ENCODE data around the gene HLF. TPM values are rescaled to one million over a fixed set of nuclear protein-coding genes. Genes with fewer than 3 reads are reported as not detected.

The HLF gene
- total RNA-seq, 4 donors from 2014 or later = 8.5 to 17.5 (median 13.3) TPM

- Histone ChIP-seq H3K4me1 (peaks cover 0 to 11% (median 2%) of the 10 kb centered on the region in 4 donors), H3K27me3 (no peaks in the 10 kb centered on the region), H3K9me3 (no peaks in the 10 kb centered on the region), H3K4me3 (no peak overlapping the region), H3K36me3 (no peaks in the 10 kb centered on the region), H3K27ac (no peak overlapping the region)
- in situ Hi-C loops (cut with MboI; ENCODE audit: low pct_ligation_motif_present in 1 of 4, low pct_unique_long_range_greater_than_20kb in 1 of 4, low sequenced_read_pairs in 3 of 4) = loop anchor here in 1 of 4 donors (10.0 kb wide), 1 partner anchor 310 kb away; no protein-coding TSS in a partner anchor
- intact Hi-C loops (cut with DNase I; ENCODE audit: low total_unique reads) = no loop called here
- TF ChIP-seq POLR2A (IDR thresholded peaks at IDR 0.05) (no peak), POLR2AphosphoS5 (IDR thresholded peaks at IDR 0.05) (no peak), EP300 (IDR thresholded peaks at IDR 0.05; ENCODE audit: low read depth) (no peak), CTCF (IDR thresholded peaks at IDR 0.05) (no peak)
- WGBS, 2 donors (ENCODE audit: low coverage in 1 of 2) = 83 to 100% methylated on average over 1 to 10 of the region's 11 CpGs
- no peak for DNase-seq
Measured at GRCh38 chr17:55304171-55304859, 39.6 kb downstream of the HLF start.

GRCh38 chr17:55305321-55306087 lies 40.7 kb downstream of the HLF start:
- peaks cover 0 to 11% (median 2%) of the 10 kb centered on the region in 4 donors for H3K4me1 ChIP-seq
- no peak for TF ChIP-seq CTCF (IDR thresholded peaks at IDR 0.05)
- no peak for TF ChIP-seq POLR2A (IDR thresholded peaks at IDR 0.05)
- no peak for TF ChIP-seq EP300 (IDR thresholded peaks at IDR 0.05; ENCODE audit: low read depth)
- TF ChIP-seq POLR2AphosphoS5 (IDR thresholded peaks at IDR 0.05) = no peak
- no peak for DNase-seq
- intact Hi-C loops (cut with DNase I; ENCODE audit: low total_unique reads) = loop anchor here (5.0 kb wide), 1 partner anchor 48 kb away; no protein-coding TSS in a partner anchor
- H3K9me3 ChIP-seq = no peaks in the 10 kb centered on the region
- no peak overlapping the region for H3K27ac ChIP-seq
- H3K27me3 ChIP-seq = no peaks in the 10 kb centered on the region
- H3K4me3 ChIP-seq = no peak overlapping the region
- WGBS, 2 donors (ENCODE audit: low coverage in 1 of 2) = 79 to 89% methylated on average over 2 to 6 of the region's 6 CpGs
- in situ Hi-C loops (cut with MboI; ENCODE audit: low pct_ligation_motif_present in 1 of 4, low pct_unique_long_range_greater_than_20kb in 1 of 4, low sequenced_read_pairs in 3 of 4) = loop anchor here in 1 of 4 donors (10.0 kb wide), 1 partner anchor 311 kb away; no protein-coding TSS in a partner anchor
- no peaks in the 10 kb centered on the region for H3K36me3 ChIP-seq

- Histone ChIP-seq H3K9me3 (no peaks in the 10 kb centered on the region), H3K36me3 (no peaks in the 10 kb centered on the region), H3K27ac (no peak overlapping the region), H3K4me1 (peaks cover 0 to 3% (median 1%) of the 10 kb centered on the region in 4 donors), H3K27me3 (no peaks in the 10 kb centered on the region), H3K4me3 (no peak overlapping the region)
- DNase-seq = no peak
- intact Hi-C loops (cut with DNase I; ENCODE audit: low total_unique reads) (loop anchor here (5.0 kb wide), 1 partner anchor 51 kb away; no protein-coding TSS in a partner anchor), in situ Hi-C loops (cut with MboI; ENCODE audit: low pct_ligation_motif_present in 1 of 4, low pct_unique_long_range_greater_than_20kb in 1 of 4, low sequenced_read_pairs in 3 of 4) (loop anchor here in 1 of 4 donors (10.0 kb wide), 1 partner anchor 313 kb away; no protein-coding TSS in a partner anchor)
- 83 to 88% methylated on average over 7 of the region's 7 CpGs for WGBS, 2 donors (ENCODE audit: low coverage in 1 of 2)
- TF ChIP-seq EP300 (IDR thresholded peaks at IDR 0.05; ENCODE audit: low read depth) (no peak), POLR2A (IDR thresholded peaks at IDR 0.05) (no peak), POLR2AphosphoS5 (IDR thresholded peaks at IDR 0.05) (no peak), CTCF (IDR thresholded peaks at IDR 0.05) (no peak)
Measured at GRCh38 chr17:55307879-55308278, 43.1 kb downstream of the HLF start.
